WTC11 (cell line): ENCODE data around the gene CCSER1. TPM values are rescaled to one million over a fixed set of nuclear protein-coding genes. Genes with fewer than 3 reads are reported as not detected.

Experiments used
- ATAC-seq: fragments of 200-7000 bp; cut with Tn5 transposase; 2 replicates; pipeline ENCODE4 v1.10.0; 2021; ENCODE audit warnings: mild to moderate bottlenecking, moderate library complexity
- CTCF ChIA-PET: fragments of 300-600 bp; sonication (Branson Sonifier 250); formaldehyde crosslinking; loops from one replicate; lab custom pipeline; 2021; ENCODE audit warnings: antibody characterized with exemption; lab: Charles Lee
- POLR2A ChIA-PET: fragments of 350-600 bp; sonication (Branson Sonifier 250); formaldehyde crosslinking; loops from one replicate; lab custom pipeline; 2021; ENCODE audit warnings: antibody characterized with exemption; lab: Charles Lee
- DNase-seq: peaks from one replicate; pipeline ENCODE4 v3.0.0; 2021; ENCODE audit warnings: low spot score
- H3K27ac Mint-ChIP-seq: 2 replicates; pipeline ENCODE4 v1.8.0; 2021; ENCODE audit warnings: mixed read lengths
- H3K27me3 Mint-ChIP-seq: 2 replicates; pipeline ENCODE4 v1.8.0; 2021; ENCODE audit warnings: low read depth, mild to moderate bottlenecking, moderate library complexity, mixed read lengths
- H3K36me3 Mint-ChIP-seq: 2 replicates; pipeline ENCODE4 v1.8.0; 2021; ENCODE audit warnings: mixed read lengths
- H3K4me1 Mint-ChIP-seq: 2 replicates; pipeline ENCODE4 v1.8.0; 2022; ENCODE audit warnings: mixed read lengths
- H3K4me3 Mint-ChIP-seq: 2 replicates; pipeline ENCODE4 v1.8.0; 2021; ENCODE audit warnings: mild to moderate bottlenecking, moderate library complexity, mixed read lengths
- H3K9me3 Mint-ChIP-seq: 2 replicates; pipeline ENCODE4 v1.8.0; 2021; ENCODE audit warnings: mixed read lengths
- ATF1 ChIP-seq: sonication (generic); formaldehyde crosslinking; IDR thresholded peaks from 2 replicates; pipeline ENCODE4 v1.8.1; 2023; ENCODE audit warnings: mild to moderate bottlenecking, moderate library complexity, missing genetic modification reagents
- CBFB ChIP-seq: sonication (generic); formaldehyde crosslinking; IDR thresholded peaks from 2 replicates; pipeline ENCODE4 v1.8.1; 2022; ENCODE audit warnings: mild to moderate bottlenecking, low read depth, missing genetic modification reagents
- CREM ChIP-seq: sonication (generic); formaldehyde crosslinking; IDR thresholded peaks from 2 replicates; pipeline ENCODE4 v1.8.1; 2022; ENCODE audit warnings: mild to moderate bottlenecking, missing genetic modification reagents, moderate library complexity
- ELF4 ChIP-seq: sonication (generic); formaldehyde crosslinking; IDR thresholded peaks from 2 replicates; pipeline ENCODE4 v1.8.1; 2022; ENCODE audit warnings: low read depth, mild to moderate bottlenecking, moderate library complexity, missing genetic modification reagents
- FOXP1 ChIP-seq: sonication (generic); formaldehyde crosslinking; IDR thresholded peaks from 2 replicates; pipeline ENCODE4 v1.8.0; 2022; ENCODE audit warnings: missing genetic modification reagents, mild to moderate bottlenecking, moderate library complexity, borderline replicate concordance
- GRHL2 ChIP-seq: fragments of 250-450 bp; sonication (Bioruptor Pico); IDR thresholded peaks from 2 replicates; pipeline ENCODE4 v1.8.0; 2022; ENCODE audit warnings: mild to moderate bottlenecking, moderate library complexity; ENCODE audit not compliant: insufficient replicate concordance, severe bottlenecking
- JUN ChIP-seq: sonication (generic); formaldehyde crosslinking; IDR thresholded peaks from 2 replicates; pipeline ENCODE4 v1.8.0; 2023; ENCODE audit warnings: mild to moderate bottlenecking, missing genetic modification reagents
- SMAD4 ChIP-seq: sonication (generic); formaldehyde crosslinking; IDR thresholded peaks from 2 replicates; pipeline ENCODE4 v1.8.0; 2022; ENCODE audit warnings: mild to moderate bottlenecking, missing genetic modification reagents
- SP1 ChIP-seq: sonication (generic); formaldehyde crosslinking; conservative IDR thresholded peaks from 2 replicates; pipeline ENCODE4 v1.8.1; 2022; ENCODE audit warnings: missing genetic modification reagents
- ZNF121 ChIP-seq: sonication (generic); formaldehyde crosslinking; IDR thresholded peaks from 2 replicates; pipeline ENCODE4 v1.8.0; 2023; ENCODE audit warnings: missing genetic modification reagents
- ZNF671 ChIP-seq: fragments of 250-450 bp; sonication (Bioruptor Pico); IDR thresholded peaks from 2 replicates; pipeline ENCODE4 v1.8.0; 2021; ENCODE audit warnings: mild to moderate bottlenecking
- total RNA-seq: library from RNA; stranded (reverse); gene quantifications from 3 replicates; pipeline ENCODE4 v1.2.3, GENCODE V29; 2021
- TF ChIP-seq, protein P1 (sequence below): sonication (generic); formaldehyde crosslinking; IDR thresholded peaks from 2 replicates; pipeline ENCODE4 v1.8.1; 2023; ENCODE audit warnings: mild to moderate bottlenecking, missing genetic modification reagents
- TF ChIP-seq, protein P2 (sequence below): sonication (generic); formaldehyde crosslinking; IDR thresholded peaks from 2 replicates; pipeline ENCODE4 v1.8.1; 2023; ENCODE audit warnings: mild to moderate bottlenecking, moderate library complexity, missing genetic modification reagents
- TF ChIP-seq, protein P3 (sequence below): fragments of 250-450 bp; sonication (Bioruptor Pico); IDR thresholded peaks from 2 replicates; pipeline ENCODE4 v1.9.0; 2021; ENCODE audit warnings: mild to moderate bottlenecking
- TF ChIP-seq, protein P4 (sequence below): sonication (generic); formaldehyde crosslinking; conservative IDR thresholded peaks from 2 replicates; pipeline ENCODE4 v1.8.1; 2023; ENCODE audit warnings: mild to moderate bottlenecking, low read depth, missing genetic modification reagents, moderate library complexity
- TF ChIP-seq, protein P5 (sequence below): fragments of 250-450 bp; sonication (Bioruptor Pico); IDR thresholded peaks from 2 replicates; pipeline ENCODE4 v1.9.0; 2021; ENCODE audit warnings: moderate library complexity, mild to moderate bottlenecking, inconsistent platforms, borderline replicate concordance
- TF ChIP-seq, protein P6 (sequence below): sonication (generic); formaldehyde crosslinking; IDR thresholded peaks from 2 replicates; pipeline ENCODE4 v1.8.0; 2023; ENCODE audit warnings: missing genetic modification reagents, mild to moderate bottlenecking, borderline replicate concordance
- TF ChIP-seq, protein P7 (sequence below): sonication (generic); formaldehyde crosslinking; IDR thresholded peaks from 2 replicates; pipeline ENCODE4 v1.8.1; 2023; ENCODE audit warnings: mild to moderate bottlenecking, missing genetic modification reagents, borderline replicate concordance

Gene CCSER1
- total RNA-seq, 1 experiment from 2014 or later: 0.87 TPM

DNA sequence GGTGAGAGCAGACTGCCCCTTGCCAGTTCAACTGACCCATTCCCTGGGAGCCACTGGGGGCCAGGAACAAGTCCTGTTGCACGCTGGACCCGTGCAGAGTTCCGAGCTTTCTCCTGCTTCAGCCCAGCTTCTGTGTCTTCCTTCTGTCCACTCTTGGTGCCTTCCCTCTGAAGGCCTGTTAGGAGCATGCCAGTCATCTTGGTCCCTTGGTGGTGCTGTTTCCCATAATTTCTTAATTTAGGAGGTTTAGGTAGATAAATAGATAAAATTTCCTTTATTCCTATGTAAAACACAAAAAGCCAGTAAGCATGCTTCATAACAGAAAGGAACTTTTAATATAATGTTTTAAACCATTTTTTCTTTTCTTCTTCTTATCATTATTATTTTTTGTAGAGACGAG, 672.7 kb downstream of the CCSER1 start:
- H3K27ac Mint-ChIP-seq: no peak overlapping the region
- TF ChIP-seq JUN (no peak), CREM (CRISPR knock-in tag) (no peak), SMAD4 (no peak), GRHL2 (CRISPR knock-in tag) (no peak), ELF4 (CRISPR knock-in tag) (no peak), ZNF121 (CRISPR knock-in tag) (no peak)
- TF ChIP-seq, protein P1, sequence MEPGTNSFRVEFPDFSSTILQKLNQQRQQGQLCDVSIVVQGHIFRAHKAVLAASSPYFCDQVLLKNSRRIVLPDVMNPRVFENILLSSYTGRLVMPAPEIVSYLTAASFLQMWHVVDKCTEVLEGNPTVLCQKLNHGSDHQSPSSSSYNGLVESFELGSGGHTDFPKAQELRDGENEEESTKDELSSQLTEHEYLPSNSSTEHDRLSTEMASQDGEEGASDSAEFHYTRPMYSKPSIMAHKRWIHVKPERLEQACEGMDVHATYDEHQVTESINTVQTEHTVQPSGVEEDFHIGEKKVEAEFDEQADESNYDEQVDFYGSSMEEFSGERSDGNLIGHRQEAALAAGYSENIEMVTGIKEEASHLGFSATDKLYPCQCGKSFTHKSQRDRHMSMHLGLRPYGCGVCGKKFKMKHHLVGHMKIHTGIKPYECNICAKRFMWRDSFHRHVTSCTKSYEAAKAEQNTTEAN (CRISPR knock-in tag): no peak
- TF ChIP-seq, protein P2, sequence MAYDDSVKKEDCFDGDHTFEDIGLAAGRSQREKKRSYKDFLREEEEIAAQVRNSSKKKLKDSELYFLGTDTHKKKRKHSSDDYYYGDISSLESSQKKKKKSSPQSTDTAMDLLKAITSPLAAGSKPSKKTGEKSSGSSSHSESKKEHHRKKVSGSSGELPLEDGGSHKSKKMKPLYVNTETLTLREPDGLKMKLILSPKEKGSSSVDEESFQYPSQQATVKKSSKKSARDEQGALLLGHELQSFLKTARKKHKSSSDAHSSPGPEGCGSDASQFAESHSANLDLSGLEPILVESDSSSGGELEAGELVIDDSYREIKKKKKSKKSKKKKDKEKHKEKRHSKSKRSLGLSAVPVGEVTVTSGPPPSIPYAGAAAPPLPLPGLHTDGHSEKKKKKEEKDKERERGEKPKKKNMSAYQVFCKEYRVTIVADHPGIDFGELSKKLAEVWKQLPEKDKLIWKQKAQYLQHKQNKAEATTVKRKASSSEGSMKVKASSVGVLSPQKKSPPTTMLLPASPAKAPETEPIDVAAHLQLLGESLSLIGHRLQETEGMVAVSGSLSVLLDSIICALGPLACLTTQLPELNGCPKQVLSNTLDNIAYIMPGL (CRISPR knock-in tag): no peak
- TF ChIP-seq, protein P3, sequence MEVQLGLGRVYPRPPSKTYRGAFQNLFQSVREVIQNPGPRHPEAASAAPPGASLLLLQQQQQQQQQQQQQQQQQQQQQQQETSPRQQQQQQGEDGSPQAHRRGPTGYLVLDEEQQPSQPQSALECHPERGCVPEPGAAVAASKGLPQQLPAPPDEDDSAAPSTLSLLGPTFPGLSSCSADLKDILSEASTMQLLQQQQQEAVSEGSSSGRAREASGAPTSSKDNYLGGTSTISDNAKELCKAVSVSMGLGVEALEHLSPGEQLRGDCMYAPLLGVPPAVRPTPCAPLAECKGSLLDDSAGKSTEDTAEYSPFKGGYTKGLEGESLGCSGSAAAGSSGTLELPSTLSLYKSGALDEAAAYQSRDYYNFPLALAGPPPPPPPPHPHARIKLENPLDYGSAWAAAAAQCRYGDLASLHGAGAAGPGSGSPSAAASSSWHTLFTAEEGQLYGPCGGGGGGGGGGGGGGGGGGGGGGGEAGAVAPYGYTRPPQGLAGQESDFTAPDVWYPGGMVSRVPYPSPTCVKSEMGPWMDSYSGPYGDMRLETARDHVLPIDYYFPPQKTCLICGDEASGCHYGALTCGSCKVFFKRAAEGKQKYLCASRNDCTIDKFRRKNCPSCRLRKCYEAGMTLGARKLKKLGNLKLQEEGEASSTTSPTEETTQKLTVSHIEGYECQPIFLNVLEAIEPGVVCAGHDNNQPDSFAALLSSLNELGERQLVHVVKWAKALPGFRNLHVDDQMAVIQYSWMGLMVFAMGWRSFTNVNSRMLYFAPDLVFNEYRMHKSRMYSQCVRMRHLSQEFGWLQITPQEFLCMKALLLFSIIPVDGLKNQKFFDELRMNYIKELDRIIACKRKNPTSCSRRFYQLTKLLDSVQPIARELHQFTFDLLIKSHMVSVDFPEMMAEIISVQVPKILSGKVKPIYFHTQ (CRISPR knock-in tag): no peak
- TF ChIP-seq, protein P4, sequence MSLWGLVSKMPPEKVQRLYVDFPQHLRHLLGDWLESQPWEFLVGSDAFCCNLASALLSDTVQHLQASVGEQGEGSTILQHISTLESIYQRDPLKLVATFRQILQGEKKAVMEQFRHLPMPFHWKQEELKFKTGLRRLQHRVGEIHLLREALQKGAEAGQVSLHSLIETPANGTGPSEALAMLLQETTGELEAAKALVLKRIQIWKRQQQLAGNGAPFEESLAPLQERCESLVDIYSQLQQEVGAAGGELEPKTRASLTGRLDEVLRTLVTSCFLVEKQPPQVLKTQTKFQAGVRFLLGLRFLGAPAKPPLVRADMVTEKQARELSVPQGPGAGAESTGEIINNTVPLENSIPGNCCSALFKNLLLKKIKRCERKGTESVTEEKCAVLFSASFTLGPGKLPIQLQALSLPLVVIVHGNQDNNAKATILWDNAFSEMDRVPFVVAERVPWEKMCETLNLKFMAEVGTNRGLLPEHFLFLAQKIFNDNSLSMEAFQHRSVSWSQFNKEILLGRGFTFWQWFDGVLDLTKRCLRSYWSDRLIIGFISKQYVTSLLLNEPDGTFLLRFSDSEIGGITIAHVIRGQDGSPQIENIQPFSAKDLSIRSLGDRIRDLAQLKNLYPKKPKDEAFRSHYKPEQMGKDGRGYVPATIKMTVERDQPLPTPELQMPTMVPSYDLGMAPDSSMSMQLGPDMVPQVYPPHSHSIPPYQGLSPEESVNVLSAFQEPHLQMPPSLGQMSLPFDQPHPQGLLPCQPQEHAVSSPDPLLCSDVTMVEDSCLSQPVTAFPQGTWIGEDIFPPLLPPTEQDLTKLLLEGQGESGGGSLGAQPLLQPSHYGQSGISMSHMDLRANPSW: no peak
- TF ChIP-seq, all 79 proteins: peak for 0
- ATAC-seq: no peak
- H3K36me3 Mint-ChIP-seq: peaks cover 31% of the 10 kb centered on the region
- CTCF ChIA-PET: no interaction called here
- H3K4me3 Mint-ChIP-seq: no peak overlapping the region
- POLR2A ChIA-PET: no interaction called here
- no peaks in the 10 kb centered on the region for H3K27me3 Mint-ChIP-seq
- no peaks in the 10 kb centered on the region for H3K4me1 Mint-ChIP-seq
- H3K9me3 Mint-ChIP-seq: peaks cover 52% of the 10 kb centered on the region
- DNase-seq: no peak

DNA sequence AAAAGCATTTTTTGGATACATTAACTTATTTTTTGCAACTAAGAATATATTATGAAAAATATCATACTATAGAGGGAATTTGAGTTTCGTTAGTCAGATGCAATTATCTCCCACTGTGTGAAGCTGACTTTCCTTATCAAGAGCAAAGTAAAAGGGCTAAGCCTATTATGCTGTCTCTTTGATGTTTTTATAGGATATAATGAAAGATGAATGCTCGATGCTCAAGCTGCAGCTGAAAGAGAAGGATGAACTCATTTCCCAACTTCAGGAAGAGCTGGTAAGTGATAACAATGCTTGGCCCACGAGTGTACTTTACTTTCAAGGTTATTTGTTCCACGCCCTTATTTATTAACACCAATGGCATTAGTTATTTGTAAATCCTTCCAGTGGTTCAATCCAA, 688.4 kb downstream of the CCSER1 start:
- POLR2A ChIA-PET: no interaction called here
- peaks cover 23% of the 10 kb centered on the region for H3K4me1 Mint-ChIP-seq
- ATAC-seq (no peak), DNase-seq (no peak)
- H3K9me3 Mint-ChIP-seq: peaks cover 45% of the 10 kb centered on the region
- no peak overlapping the region for H3K27ac Mint-ChIP-seq
- H3K27me3 Mint-ChIP-seq: no peaks in the 10 kb centered on the region
- CTCF ChIA-PET: no interaction called here
- H3K36me3 Mint-ChIP-seq: peaks cover 38% of the 10 kb centered on the region
- no peak overlapping the region for H3K4me3 Mint-ChIP-seq
- TF ChIP-seq ATF1 (CRISPR knock-in tag) (no peak), CBFB (CRISPR knock-in tag) (no peak), FOXP1 (CRISPR knock-in tag) (no peak), ZNF671 (CRISPR knock-in tag) (no peak), SP1 (CRISPR knock-in tag) (no peak)
- TF ChIP-seq, protein P5, sequence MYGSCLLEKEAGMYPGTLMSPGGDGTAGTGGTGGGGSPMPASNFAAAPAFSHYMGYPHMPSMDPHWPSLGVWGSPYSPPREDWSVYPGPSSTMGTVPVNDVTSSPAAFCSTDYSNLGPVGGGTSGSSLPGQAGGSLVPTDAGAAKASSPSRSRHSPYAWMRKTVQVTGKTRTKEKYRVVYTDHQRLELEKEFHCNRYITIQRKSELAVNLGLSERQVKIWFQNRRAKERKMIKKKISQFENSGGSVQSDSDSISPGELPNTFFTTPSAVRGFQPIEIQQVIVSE (CRISPR knock-in tag): no peak
- TF ChIP-seq, protein P6, sequence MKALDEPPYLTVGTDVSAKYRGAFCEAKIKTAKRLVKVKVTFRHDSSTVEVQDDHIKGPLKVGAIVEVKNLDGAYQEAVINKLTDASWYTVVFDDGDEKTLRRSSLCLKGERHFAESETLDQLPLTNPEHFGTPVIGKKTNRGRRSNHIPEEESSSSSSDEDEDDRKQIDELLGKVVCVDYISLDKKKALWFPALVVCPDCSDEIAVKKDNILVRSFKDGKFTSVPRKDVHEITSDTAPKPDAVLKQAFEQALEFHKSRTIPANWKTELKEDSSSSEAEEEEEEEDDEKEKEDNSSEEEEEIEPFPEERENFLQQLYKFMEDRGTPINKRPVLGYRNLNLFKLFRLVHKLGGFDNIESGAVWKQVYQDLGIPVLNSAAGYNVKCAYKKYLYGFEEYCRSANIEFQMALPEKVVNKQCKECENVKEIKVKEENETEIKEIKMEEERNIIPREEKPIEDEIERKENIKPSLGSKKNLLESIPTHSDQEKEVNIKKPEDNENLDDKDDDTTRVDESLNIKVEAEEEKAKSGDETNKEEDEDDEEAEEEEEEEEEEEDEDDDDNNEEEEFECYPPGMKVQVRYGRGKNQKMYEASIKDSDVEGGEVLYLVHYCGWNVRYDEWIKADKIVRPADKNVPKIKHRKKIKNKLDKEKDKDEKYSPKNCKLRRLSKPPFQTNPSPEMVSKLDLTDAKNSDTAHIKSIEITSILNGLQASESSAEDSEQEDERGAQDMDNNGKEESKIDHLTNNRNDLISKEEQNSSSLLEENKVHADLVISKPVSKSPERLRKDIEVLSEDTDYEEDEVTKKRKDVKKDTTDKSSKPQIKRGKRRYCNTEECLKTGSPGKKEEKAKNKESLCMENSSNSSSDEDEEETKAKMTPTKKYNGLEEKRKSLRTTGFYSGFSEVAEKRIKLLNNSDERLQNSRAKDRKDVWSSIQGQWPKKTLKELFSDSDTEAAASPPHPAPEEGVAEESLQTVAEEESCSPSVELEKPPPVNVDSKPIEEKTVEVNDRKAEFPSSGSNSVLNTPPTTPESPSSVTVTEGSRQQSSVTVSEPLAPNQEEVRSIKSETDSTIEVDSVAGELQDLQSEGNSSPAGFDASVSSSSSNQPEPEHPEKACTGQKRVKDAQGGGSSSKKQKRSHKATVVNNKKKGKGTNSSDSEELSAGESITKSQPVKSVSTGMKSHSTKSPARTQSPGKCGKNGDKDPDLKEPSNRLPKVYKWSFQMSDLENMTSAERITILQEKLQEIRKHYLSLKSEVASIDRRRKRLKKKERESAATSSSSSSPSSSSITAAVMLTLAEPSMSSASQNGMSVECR: no peak
- TF ChIP-seq, protein P7, sequence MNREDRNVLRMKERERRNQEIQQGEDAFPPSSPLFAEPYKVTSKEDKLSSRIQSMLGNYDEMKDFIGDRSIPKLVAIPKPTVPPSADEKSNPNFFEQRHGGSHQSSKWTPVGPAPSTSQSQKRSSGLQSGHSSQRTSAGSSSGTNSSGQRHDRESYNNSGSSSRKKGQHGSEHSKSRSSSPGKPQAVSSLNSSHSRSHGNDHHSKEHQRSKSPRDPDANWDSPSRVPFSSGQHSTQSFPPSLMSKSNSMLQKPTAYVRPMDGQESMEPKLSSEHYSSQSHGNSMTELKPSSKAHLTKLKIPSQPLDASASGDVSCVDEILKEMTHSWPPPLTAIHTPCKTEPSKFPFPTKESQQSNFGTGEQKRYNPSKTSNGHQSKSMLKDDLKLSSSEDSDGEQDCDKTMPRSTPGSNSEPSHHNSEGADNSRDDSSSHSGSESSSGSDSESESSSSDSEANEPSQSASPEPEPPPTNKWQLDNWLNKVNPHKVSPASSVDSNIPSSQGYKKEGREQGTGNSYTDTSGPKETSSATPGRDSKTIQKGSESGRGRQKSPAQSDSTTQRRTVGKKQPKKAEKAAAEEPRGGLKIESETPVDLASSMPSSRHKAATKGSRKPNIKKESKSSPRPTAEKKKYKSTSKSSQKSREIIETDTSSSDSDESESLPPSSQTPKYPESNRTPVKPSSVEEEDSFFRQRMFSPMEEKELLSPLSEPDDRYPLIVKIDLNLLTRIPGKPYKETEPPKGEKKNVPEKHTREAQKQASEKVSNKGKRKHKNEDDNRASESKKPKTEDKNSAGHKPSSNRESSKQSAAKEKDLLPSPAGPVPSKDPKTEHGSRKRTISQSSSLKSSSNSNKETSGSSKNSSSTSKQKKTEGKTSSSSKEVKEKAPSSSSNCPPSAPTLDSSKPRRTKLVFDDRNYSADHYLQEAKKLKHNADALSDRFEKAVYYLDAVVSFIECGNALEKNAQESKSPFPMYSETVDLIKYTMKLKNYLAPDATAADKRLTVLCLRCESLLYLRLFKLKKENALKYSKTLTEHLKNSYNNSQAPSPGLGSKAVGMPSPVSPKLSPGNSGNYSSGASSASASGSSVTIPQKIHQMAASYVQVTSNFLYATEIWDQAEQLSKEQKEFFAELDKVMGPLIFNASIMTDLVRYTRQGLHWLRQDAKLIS (CRISPR knock-in tag): no peak
